Measurements from ENCODE around the gene SAMSN1. TPM values are rescaled to one million over a fixed set of nuclear protein-coding genes. Genes with fewer than 3 reads are reported as not detected.

SAMSN1 gene
- total and polyA plus RNA-seq, 12 donors = 0.28 to 12.8 (median 1.6) TPM

- 77 to 85% methylated on average over 7 of the region's 7 CpGs for WGBS, 2 donors
- Histone ChIP-seq H3K4me1 (peaks cover 0 to 44% (median 0%) of the 10 kb centered on the region in 9 donors), H3K27ac (peak overlapping the region in 1 of 10 donors; percentile 90), H3K36me3 (no peaks in the 10 kb centered on the region), H3K9me3 (peaks cover 0 to 3% (median 0%) of the 10 kb centered on the region in 11 donors), H3K4me3 (no peak overlapping the region), H3K27me3 (no peaks in the 10 kb centered on the region)
- intact Hi-C loops (cut with DNase I) = loop anchor here in 3 of 10 donors (2.0 to 10.0 kb wide), 3 partner anchors 23 to 65 kb away; no protein-coding TSS in a partner anchor
- no peak for DNase-seq
- TF ChIP-seq CTCF (IDR thresholded peaks at IDR 0.05) = no peak
- ATAC-seq = no peak
Measured at GRCh38 chr21:14589855-14590563, 43.9 kb upstream of the SAMSN1 start.

- ATAC-seq (no peak), DNase-seq (no peak)
- H3K36me3 ChIP-seq = no peaks in the 10 kb centered on the region
- H3K27me3 ChIP-seq = no peaks in the 10 kb centered on the region
- TF ChIP-seq CTCF (IDR thresholded peaks at IDR 0.05) = no peak
- no peak overlapping the region for H3K4me3 ChIP-seq
- no peaks in the 10 kb centered on the region for H3K9me3 ChIP-seq
- H3K4me1 ChIP-seq = peaks cover 0 to 39% (median 0%) of the 10 kb centered on the region in 9 donors
- intact Hi-C loops (cut with DNase I) = loop anchor here in 1 of 10 donors (10.0 kb wide), 1 partner anchor 62 kb away; no protein-coding TSS in a partner anchor
- H3K27ac ChIP-seq = no peak overlapping the region
Measured at GRCh38 chr21:14587266-14587665, 41.2 kb upstream of the SAMSN1 start.

GRCh38 chr21:14585122-14585521 is 39.0 kb upstream of the SAMSN1 start:
- ATAC-seq = no peak
- Histone ChIP-seq H3K9me3 (no peaks in the 10 kb centered on the region), H3K27ac (peak overlapping the region in 1 of 10 donors; percentile 7), H3K36me3 (no peaks in the 10 kb centered on the region), H3K27me3 (no peaks in the 10 kb centered on the region), H3K4me1 (peaks cover 0 to 17% (median 0%) of the 10 kb centered on the region in 9 donors), H3K4me3 (no peak overlapping the region)
- DNase-seq = no peak
- TF ChIP-seq CTCF (IDR thresholded peaks at IDR 0.05) = no peak
- intact Hi-C loops (cut with DNase I) = loop anchor here in 2 of 10 donors (2.0 to 10.0 kb wide), 2 partner anchors 42 to 60 kb away; no protein-coding TSS in a partner anchor
- 61 to 62% methylated on average over 1 of the region's 1 CpG for WGBS, 2 donors

DNA sequence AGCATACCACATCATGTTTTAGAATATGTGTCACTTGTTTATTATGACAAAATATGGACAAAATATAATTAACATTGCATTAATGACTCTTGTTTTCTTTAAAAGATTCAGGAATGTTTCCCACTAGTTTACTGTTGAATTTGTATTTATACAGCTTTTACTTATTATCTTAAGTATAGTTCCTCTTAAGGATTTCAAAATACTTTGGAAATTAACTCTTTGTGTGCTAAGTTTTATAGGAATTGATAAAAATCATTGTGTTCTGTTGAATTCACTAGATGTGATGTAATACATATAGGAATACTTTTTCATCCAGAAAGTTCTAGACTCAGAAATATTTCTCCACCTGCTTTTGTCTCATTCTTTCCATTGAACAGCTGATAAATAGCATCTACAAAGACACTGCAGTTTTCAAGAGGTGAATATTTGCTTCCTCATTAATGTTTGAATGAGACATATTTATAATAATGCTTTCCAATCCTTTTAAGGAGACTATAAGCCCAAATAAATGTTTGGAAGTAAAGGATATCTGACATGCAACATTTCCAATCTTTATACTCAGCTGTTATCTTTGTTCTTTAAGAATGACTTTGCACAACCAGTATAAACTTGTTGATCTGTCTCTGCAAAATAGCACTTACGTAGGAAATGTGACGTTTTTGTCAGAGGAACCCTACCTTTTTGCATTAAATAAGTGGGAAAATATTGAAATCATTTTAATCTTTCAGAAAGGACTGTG is 38.4 kb upstream of the SAMSN1 start:
- no peaks in the 10 kb centered on the region for H3K9me3 ChIP-seq
- H3K4me1 ChIP-seq = peaks cover 0 to 16% (median 0%) of the 10 kb centered on the region in 9 donors
- 44 to 60% methylated on average over 2 of the region's 2 CpGs for WGBS, 2 donors
- intact Hi-C loops (cut with DNase I) = loop anchor here in 2 of 10 donors (2.0 to 10.0 kb wide), 2 partner anchors 42 to 60 kb away; no protein-coding TSS in a partner anchor
- ATAC-seq (no peak), DNase-seq (no peak)
- H3K27me3 ChIP-seq = no peaks in the 10 kb centered on the region
- peak overlapping the region in 1 of 10 donors; percentile 32 for H3K27ac ChIP-seq
- no peak for TF ChIP-seq CTCF (IDR thresholded peaks at IDR 0.05)
- H3K4me3 ChIP-seq = no peak overlapping the region
- no peaks in the 10 kb centered on the region for H3K36me3 ChIP-seq

Data from heart right ventricle (tissue), 16 donors.